HepG2 (cell line): ENCODE results near the gene SUPT4H1. TPM values are rescaled to one million over a fixed set of nuclear protein-coding genes. Genes with fewer than 3 reads are reported as not detected.

ENCODE experiments used
- AGO2 ChIP-seq: fragments of 200-400 bp; formaldehyde crosslinking; optimal IDR thresholded peaks from 2 replicates; pipeline ENCODE3; 2017; ENCODE audit warnings: mild to moderate bottlenecking, low read depth, low read length, moderate library complexity
- ATF1 ChIP-seq: IDR thresholded peaks from 2 replicates; pipeline ENCODE4 v1.6.1; 2016; ENCODE audit warnings: mild to moderate bottlenecking, control low read depth
- ATM ChIP-seq: fragments of 450-650 bp; IDR thresholded peaks from 2 replicates; pipeline ENCODE4 v1.7.1; 2017; ENCODE audit warnings: mild to moderate bottlenecking, borderline replicate concordance
- GABPA ChIP-seq, 2 experiments: IDR thresholded peaks; 2 replicates each; pipeline ENCODE4 v1.6.1; 2011 to 2016; ENCODE audit warnings: low read depth in 2 of 2, low read length in 1 of 2, missing biosample characterization in 1 of 2, missing genetic modification characterization in 1 of 2
- GTF3A ChIP-seq: sonication (generic); formaldehyde crosslinking; conservative IDR thresholded peaks from 2 replicates; pipeline ENCODE4 v1.4.0; 2020; ENCODE audit warnings: mild to moderate bottlenecking, missing genetic modification reagents
- MED1 ChIP-seq: sonication (generic); formaldehyde crosslinking; IDR thresholded peaks from 2 replicates; pipeline ENCODE4 v1.4.0; 2020; ENCODE audit warnings: missing genetic modification reagents
- MEIS1 ChIP-seq: sonication (generic); formaldehyde crosslinking; IDR thresholded peaks from 2 replicates; pipeline ENCODE4 v1.9.0; 2021; ENCODE audit warnings: mild to moderate bottlenecking, missing genetic modification reagents, moderate library complexity, borderline replicate concordance
- MZF1 ChIP-seq: sonication (generic); formaldehyde crosslinking; IDR thresholded peaks from 2 replicates; pipeline ENCODE4 v1.8.1; 2023; ENCODE audit warnings: mild to moderate bottlenecking, missing genetic modification reagents, borderline replicate concordance
- NCOA2 ChIP-seq: sonication (generic); formaldehyde crosslinking; IDR thresholded peaks from 2 replicates; pipeline ENCODE4 v1.8.0; 2022; ENCODE audit warnings: inconsistent platforms
- NR2F1 ChIP-seq, 2 experiments: fragments of 450-650 bp in 1 of 2; formaldehyde crosslinking in 1 of 2; IDR thresholded peaks; 2 replicates each; pipeline versions ENCODE4 v1.5.0 to v1.6.1; 2016 to 2020; ENCODE audit warnings: mild to moderate bottlenecking in 1 of 2, missing compliant biosample characterization in 1 of 2, missing genetic modification reagents in 1 of 2, moderate library complexity in 1 of 2
- ONECUT2 ChIP-seq: sonication (generic); formaldehyde crosslinking; IDR thresholded peaks from 2 replicates; pipeline ENCODE4 v1.4.0; 2020; ENCODE audit warnings: missing genetic modification reagents
- RNF2 ChIP-seq: fragments of 450-650 bp; conservative IDR thresholded peaks from 2 replicates; pipeline ENCODE4 v1.6.1; 2016; ENCODE audit warnings: low read depth
- SALL1 ChIP-seq: sonication (generic); formaldehyde crosslinking; IDR thresholded peaks from 2 replicates; pipeline ENCODE4 v1.8.0; 2022; ENCODE audit warnings: mild to moderate bottlenecking, missing genetic modification reagents
- SAP130 ChIP-seq: IDR thresholded peaks from 2 replicates; pipeline ENCODE4 v1.6.1; 2016; ENCODE audit warnings: low read depth
- THAP11 ChIP-seq: IDR thresholded peaks from 2 replicates; pipeline ENCODE4 v1.6.1; 2016; ENCODE audit warnings: missing biosample characterization, missing genetic modification reagents
- ZBTB7B ChIP-seq: sonication (generic); formaldehyde crosslinking; IDR thresholded peaks from 2 replicates; pipeline ENCODE4 v1.4.0; 2020; ENCODE audit warnings: missing genetic modification reagents
- ZKSCAN1 ChIP-seq: fragments of 150-350 bp; IDR thresholded peaks from 2 replicates; pipeline ENCODE4 v1.6.1; 2014; ENCODE audit warnings: low read length
- ZNF550 ChIP-seq: sonication (generic); formaldehyde crosslinking; IDR thresholded peaks from 2 replicates; pipeline ENCODE4 v1.4.0; 2020; ENCODE audit warnings: mild to moderate bottlenecking, missing genetic modification reagents, borderline replicate concordance
- polyA plus RNA-seq, 8 experiments: library from polyadenylated mRNA; depleted of rRNA in 3 of 8; stranded (reverse) in 7 of 8; unstranded in 1 of 8; fragments of >200 nt; fragmentation: Illumina TruSeq in 4 of 8; extraction: Trizol in 4 of 8; gene quantifications; 2 replicates each; pipeline versions ENCODE4 v1.2.1 to v1.2.3, GENCODE V29; 2011 to 2016; ENCODE audit warnings: low read depth in 4 of 8, missing spikeins in 1 of 8, mixed read lengths in 1 of 8; ENCODE audit not compliant: insufficient read depth in 1 of 8
- total RNA-seq, 5 experiments: library from RNA; depleted of rRNA; stranded (reverse); fragments of >200 nt; fragmentation: Illumina TruSeq; extraction: Trizol; gene quantifications; 2 replicates each; pipeline ENCODE4 v1.2.3, GENCODE V29; 2016; ENCODE audit warnings: low read depth in 1 of 5
- TF ChIP-seq, protein P1 (sequence below): sonication (generic); IDR thresholded peaks from 2 replicates; pipeline ENCODE4 v1.6.1; 2016; ENCODE audit warnings: low read depth, borderline replicate concordance
- TF ChIP-seq, protein P2 (sequence below): IDR thresholded peaks from 2 replicates; pipeline ENCODE4 v1.6.1; 2016; ENCODE audit warnings: missing genetic modification reagents, missing compliant biosample characterization
- TF ChIP-seq, protein P3 (sequence below): sonication (generic); formaldehyde crosslinking; IDR thresholded peaks from 2 replicates; pipeline ENCODE4 v1.4.0; 2020; ENCODE audit warnings: mild to moderate bottlenecking, missing genetic modification reagents
- TF ChIP-seq, protein P4 (sequence below): IDR thresholded peaks from 2 replicates; pipeline ENCODE4 v1.6.1; 2012; ENCODE audit warnings: inconsistent platforms

Gene SUPT4H1
- total and polyA plus RNA-seq, 2 of the 13 experiments (the other 11 are each of a cell fraction or from before 2014, with no cell fraction given) = 155 to 244 TPM

DNA sequence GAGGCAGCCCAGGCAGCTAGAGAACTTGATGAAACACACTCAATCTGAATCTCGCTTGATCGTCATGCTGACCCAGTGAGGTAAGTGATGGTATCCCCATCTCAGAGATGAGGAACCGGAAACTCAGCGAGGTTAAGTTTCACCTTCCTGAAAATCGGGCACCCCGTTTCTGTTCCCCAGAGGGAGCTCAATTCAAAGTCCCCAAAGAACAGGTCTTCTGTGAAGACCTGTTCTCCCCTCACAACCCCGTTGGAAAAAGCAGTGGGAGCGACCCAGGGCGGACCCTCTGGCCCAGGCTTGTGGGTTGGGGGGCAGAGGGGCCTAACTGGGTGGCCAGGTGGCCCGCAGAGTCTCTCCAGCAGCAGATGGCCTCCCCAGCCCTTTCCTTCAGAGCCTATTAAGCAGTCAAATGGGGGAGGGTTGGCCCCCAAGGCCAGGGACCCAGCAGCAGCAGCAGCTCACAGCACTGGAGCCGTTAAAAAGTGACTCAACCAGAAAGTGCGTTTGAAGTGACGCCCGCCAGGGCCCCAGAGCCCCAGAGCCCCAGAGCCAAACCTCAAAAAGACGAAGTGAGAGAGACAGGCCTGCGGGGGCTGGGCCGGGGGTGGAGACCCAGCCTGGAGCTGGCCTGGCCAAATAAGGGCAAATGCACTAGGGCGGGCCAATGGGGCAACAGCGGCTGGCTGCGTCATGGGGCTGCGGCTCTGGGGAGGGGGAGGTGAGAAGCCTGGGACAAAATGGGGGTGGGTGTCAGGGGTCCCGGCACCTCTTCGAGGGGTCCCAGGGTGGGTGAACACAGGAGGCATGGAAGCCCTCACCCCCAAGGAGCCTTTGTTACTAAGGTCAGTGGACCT lies 14.2 kb downstream of the SUPT4H1 start (continued):
- TF ChIP-seq, protein P1, sequence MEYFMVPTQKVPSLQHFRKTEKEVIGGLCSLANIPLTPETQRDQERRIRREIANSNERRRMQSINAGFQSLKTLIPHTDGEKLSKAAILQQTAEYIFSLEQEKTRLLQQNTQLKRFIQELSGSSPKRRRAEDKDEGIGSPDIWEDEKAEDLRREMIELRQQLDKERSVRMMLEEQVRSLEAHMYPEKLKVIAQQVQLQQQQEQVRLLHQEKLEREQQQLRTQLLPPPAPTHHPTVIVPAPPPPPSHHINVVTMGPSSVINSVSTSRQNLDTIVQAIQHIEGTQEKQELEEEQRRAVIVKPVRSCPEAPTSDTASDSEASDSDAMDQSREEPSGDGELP = peak; percentile 16; the same call in 1 of the 2 replicates
- TF ChIP-seq, protein P2, sequence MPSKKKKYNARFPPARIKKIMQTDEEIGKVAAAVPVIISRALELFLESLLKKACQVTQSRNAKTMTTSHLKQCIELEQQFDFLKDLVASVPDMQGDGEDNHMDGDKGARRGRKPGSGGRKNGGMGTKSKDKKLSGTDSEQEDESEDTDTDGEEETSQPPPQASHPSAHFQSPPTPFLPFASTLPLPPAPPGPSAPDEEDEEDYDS (CRISPR knock-in tag) = 0 out of 2 replicates have a peak, but pooled peaks have one; percentile 33
- 0 out of 2 replicates have a peak, but pooled peaks have one; percentile 21 for TF ChIP-seq RNF2
- TF ChIP-seq SALL1 (CRISPR knock-in tag) = peak; percentile 44
- peak; percentile 13; the same call in 1 of the 2 replicates for TF ChIP-seq MED1
- TF ChIP-seq GTF3A = no peak
- TF ChIP-seq MEIS1 (CRISPR knock-in tag) = 0 out of 2 replicates have a peak, but pooled peaks have one; percentile 25
- TF ChIP-seq AGO2 = peak; percentile 93
- TF ChIP-seq GABPA (IDR thresholded peaks at IDR 0.05; ENCODE audit: low read depth, low read length) = no peak
- TF ChIP-seq GABPA (CRISPR knock-in tag; IDR thresholded peaks at IDR 0.05; ENCODE audit: low read depth) = 0 out of 2 replicates have a peak, but pooled peaks have one; percentile 5
- TF ChIP-seq ATM = no peak
- no peak for TF ChIP-seq ONECUT2 (CRISPR knock-in tag)
- peak; percentile 27; the same call in 1 of the 2 replicates for TF ChIP-seq ZBTB7B
- TF ChIP-seq, protein P3, sequence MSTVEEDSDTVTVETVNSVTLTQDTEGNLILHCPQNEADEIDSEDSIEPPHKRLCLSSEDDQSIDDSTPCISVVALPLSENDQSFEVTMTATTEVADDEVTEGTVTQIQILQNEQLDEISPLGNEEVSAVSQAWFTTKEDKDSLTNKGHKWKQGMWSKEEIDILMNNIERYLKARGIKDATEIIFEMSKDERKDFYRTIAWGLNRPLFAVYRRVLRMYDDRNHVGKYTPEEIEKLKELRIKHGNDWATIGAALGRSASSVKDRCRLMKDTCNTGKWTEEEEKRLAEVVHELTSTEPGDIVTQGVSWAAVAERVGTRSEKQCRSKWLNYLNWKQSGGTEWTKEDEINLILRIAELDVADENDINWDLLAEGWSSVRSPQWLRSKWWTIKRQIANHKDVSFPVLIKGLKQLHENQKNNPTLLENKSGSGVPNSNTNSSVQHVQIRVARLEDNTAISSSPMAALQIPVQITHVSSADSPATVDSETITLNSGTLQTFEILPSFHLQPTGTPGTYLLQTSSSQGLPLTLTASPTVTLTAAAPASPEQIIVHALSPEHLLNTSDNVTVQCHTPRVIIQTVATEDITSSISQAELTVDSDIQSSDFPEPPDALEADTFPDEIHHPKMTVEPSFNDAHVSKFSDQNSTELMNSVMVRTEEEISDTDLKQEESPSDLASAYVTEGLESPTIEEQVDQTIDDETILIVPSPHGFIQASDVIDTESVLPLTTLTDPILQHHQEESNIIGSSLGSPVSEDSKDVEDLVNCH (CRISPR knock-in tag) = no peak
- TF ChIP-seq THAP11 (CRISPR knock-in tag) = no peak
- TF ChIP-seq, protein P4, sequence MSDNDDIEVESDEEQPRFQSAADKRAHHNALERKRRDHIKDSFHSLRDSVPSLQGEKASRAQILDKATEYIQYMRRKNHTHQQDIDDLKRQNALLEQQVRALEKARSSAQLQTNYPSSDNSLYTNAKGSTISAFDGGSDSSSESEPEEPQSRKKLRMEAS = peak; percentile 63; the same call in 1 of the 2 replicates
- TF ChIP-seq ATF1 (CRISPR knock-in tag) = no peak
- no peak for TF ChIP-seq NR2F1 (CRISPR knock-in tag; IDR thresholded peaks at IDR 0.05)
- 0 out of 2 replicates have a peak, but pooled peaks have one; percentile 50 for TF ChIP-seq NCOA2
- TF ChIP-seq MZF1 (CRISPR knock-in tag) = no peak
- TF ChIP-seq ZKSCAN1 = no peak
- TF ChIP-seq SAP130 (CRISPR knock-in tag) = 0 out of 2 replicates have a peak, but pooled peaks have one; percentile 26
- no peak for TF ChIP-seq ZNF550 (CRISPR knock-in tag)
